Trophoblast cell (in vitro differentiated cells and primary cell): ENCODE data around the gene CLTCL1.
"Not testable (repeated sequence)": the region's sequence is repeated elsewhere in the genome, so short reads cannot be mapped to it uniquely, and the experiment has no call there.

Experiments used
- DNase-seq, 2 donors: peaks; one replicate each; pipeline ENCODE4 v3.0.0-alpha.2; 2016
- H2AFZ ChIP-seq: 2 replicates; pipeline ENCODE4 v1.6.1; 2013; ENCODE audit warnings: low read length, moderate library complexity, mild to moderate bottlenecking; ENCODE audit not compliant: insufficient read depth, poor library complexity
- H2AK5ac ChIP-seq: 2 replicates; pipeline ENCODE4 v1.6.1; 2013; ENCODE audit warnings: mild to moderate bottlenecking, low read length
- H2BK120ac ChIP-seq: 2 replicates; pipeline ENCODE4 v1.6.1; 2013; ENCODE audit warnings: low read length, mild to moderate bottlenecking, moderate library complexity; ENCODE audit not compliant: insufficient read depth, poor library complexity
- H2BK12ac ChIP-seq: 2 replicates; pipeline ENCODE4 v1.6.1; 2013; ENCODE audit warnings: mild to moderate bottlenecking, low read length, moderate library complexity
- H2BK5ac ChIP-seq: 2 replicates; pipeline ENCODE4 v1.6.1; 2013; ENCODE audit warnings: low read length, low read depth, moderate library complexity, mild to moderate bottlenecking; ENCODE audit not compliant: poor library complexity
- H3K14ac ChIP-seq: 2 replicates; pipeline ENCODE4 v1.6.1; 2013; ENCODE audit warnings: mild to moderate bottlenecking, low read length
- H3K18ac ChIP-seq: 2 replicates; pipeline ENCODE4 v1.6.1; 2013; ENCODE audit warnings: mild to moderate bottlenecking, low read length
- H3K23ac ChIP-seq: 2 replicates; pipeline ENCODE4 v1.6.1; 2013; ENCODE audit warnings: low read length
- H3K27ac ChIP-seq: 2 replicates; pipeline ENCODE4 v1.5.1; 2013; ENCODE audit warnings: low read depth, mild to moderate bottlenecking, inconsistent platforms, low read length, moderate library complexity
- H3K27me3 ChIP-seq: 2 replicates; pipeline ENCODE4 v1.6.1; 2013; ENCODE audit warnings: inconsistent platforms, mild to moderate bottlenecking, low read length, moderate library complexity; ENCODE audit not compliant: insufficient read depth
- H3K36me3 ChIP-seq, 2 experiments: 1 replicate in 1 of 2; 2 replicates in 1 of 2; pipeline ENCODE4 v1.6.1; 2013; ENCODE audit warnings: low read length in 2 of 2, mild to moderate bottlenecking in 2 of 2, moderate library complexity in 1 of 2; ENCODE audit not compliant: insufficient read depth in 2 of 2, control insufficient read depth in 1 of 2
- H3K4ac ChIP-seq: 2 replicates; pipeline ENCODE4 v1.6.1; 2013; ENCODE audit warnings: low read depth, mild to moderate bottlenecking, low read length, moderate library complexity
- H3K4me1 ChIP-seq, 2 experiments: 1 replicate in 1 of 2; 2 replicates in 1 of 2; pipeline ENCODE4 v1.6.1; 2013; ENCODE audit warnings: low read length in 2 of 2, mild to moderate bottlenecking in 2 of 2, moderate library complexity in 1 of 2; ENCODE audit not compliant: insufficient read depth in 2 of 2, control insufficient read depth in 1 of 2
- H3K4me2 ChIP-seq: 2 replicates; pipeline ENCODE4 v1.6.1; 2013; ENCODE audit warnings: inconsistent platforms, mild to moderate bottlenecking, low read length, moderate library complexity
- H3K4me3 ChIP-seq: 2 replicates; pipeline ENCODE4 v1.5.1; 2013; ENCODE audit warnings: mild to moderate bottlenecking, low read depth, low read length, inconsistent platforms
- H3K79me1 ChIP-seq: one replicate; pipeline ENCODE4 v1.6.1; 2013; ENCODE audit warnings: low read length
- H3K79me2 ChIP-seq: 2 replicates; pipeline ENCODE4 v1.6.1; 2013; ENCODE audit warnings: low read length, mild to moderate bottlenecking; ENCODE audit not compliant: control insufficient read depth, insufficient read depth, poor library complexity
- H3K9ac ChIP-seq: 2 replicates; pipeline ENCODE4 v1.6.1; 2013; ENCODE audit warnings: mild to moderate bottlenecking, low read length
- H3K9me3 ChIP-seq: 2 replicates; pipeline ENCODE4 v1.6.1; 2013; ENCODE audit warnings: low read depth, mild to moderate bottlenecking, control low read depth, inconsistent platforms, low read length; ENCODE audit not compliant: insufficient read depth
- H4K12ac ChIP-seq: 2 replicates; pipeline ENCODE4 v1.6.1; 2013; ENCODE audit warnings: low read depth, mild to moderate bottlenecking, low read length, moderate library complexity
- H4K8ac ChIP-seq: 2 replicates; pipeline ENCODE4 v1.6.1; 2013; ENCODE audit warnings: low read depth, mild to moderate bottlenecking, low read length, moderate library complexity
- H4K91ac ChIP-seq: one replicate; pipeline ENCODE4 v1.6.1; 2013; ENCODE audit warnings: low read depth, mild to moderate bottlenecking, low read length, moderate library complexity
- WGBS: extraction: QIAGEN DNeasy Blood & Tissue Kit; methylation state at CpG from one replicate; pipeline ENCODE4 v1.1.7; 2013; ENCODE audit warnings: missing lambda C conversion rate; ENCODE audit not compliant: insufficient read length, insufficient coverage; ENCODE audit errors: extremely low coverage; 5-methylcytosine and 5-hydroxymethylcytosine counted together

CLTCL1 gene

DNA sequence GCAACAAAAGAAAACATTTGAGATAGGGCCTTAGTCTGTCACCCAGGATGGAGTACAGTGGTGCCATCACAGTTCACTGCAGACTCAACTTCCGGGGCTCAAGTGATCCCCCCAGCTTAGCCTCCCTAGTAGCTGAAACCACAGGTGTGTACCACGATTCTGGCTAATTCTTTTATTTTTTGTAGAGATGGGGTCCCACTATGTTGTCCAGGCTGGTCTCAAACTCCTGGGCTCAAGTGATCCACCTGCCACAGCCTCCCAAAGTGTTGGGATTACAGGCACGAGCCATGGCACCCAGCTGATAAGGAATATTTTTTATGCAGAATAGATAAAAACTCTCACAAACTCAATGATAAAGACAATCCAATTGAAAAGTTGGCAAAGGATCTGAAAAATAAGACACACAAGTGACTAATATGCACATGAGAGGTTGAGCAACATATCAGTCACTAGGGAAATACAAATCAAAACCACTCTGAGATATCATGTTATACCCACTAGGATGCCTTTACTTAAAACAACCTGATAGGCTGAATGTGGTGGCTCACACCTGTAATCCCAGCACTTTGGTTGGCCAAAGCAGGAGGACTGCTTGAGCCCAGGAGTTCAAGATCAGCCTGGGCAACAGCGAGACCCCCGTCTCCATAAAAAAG is 33.9 kb upstream of the CLTCL1 start:
- Histone ChIP-seq H4K91ac (no peak overlapping the region), H3K4ac (no peak overlapping the region), H3K18ac (no peak overlapping the region), H2BK120ac (no peak overlapping the region), H3K27me3 (no peaks in the 10 kb centered on the region), H2AK5ac (no peak overlapping the region), H3K79me2 (no peaks in the 10 kb centered on the region), H2BK5ac (no peak overlapping the region), H4K12ac (no peak overlapping the region), H3K23ac (no peak overlapping the region), H3K9me3 (peaks cover 4% of the 10 kb centered on the region), H3K14ac (no peak overlapping the region), H3K4me1 (no peaks in the 10 kb centered on the region), H3K36me3 (peaks cover 7 to 19% of the 10 kb centered on the region in 2 experiments), H2BK12ac (no peak overlapping the region), H2AFZ (no peak overlapping the region), H3K27ac (no peak overlapping the region), H4K8ac (no peak overlapping the region), H3K4me2 (no peak overlapping the region), H3K4me3 (no peak overlapping the region), H3K9ac (no peak overlapping the region), H3K79me1 (no peaks in the 10 kb centered on the region)
- no peak for DNase-seq
- WGBS, result no CpG with 5 or more reads among the region's 5 CpGs

DNA sequence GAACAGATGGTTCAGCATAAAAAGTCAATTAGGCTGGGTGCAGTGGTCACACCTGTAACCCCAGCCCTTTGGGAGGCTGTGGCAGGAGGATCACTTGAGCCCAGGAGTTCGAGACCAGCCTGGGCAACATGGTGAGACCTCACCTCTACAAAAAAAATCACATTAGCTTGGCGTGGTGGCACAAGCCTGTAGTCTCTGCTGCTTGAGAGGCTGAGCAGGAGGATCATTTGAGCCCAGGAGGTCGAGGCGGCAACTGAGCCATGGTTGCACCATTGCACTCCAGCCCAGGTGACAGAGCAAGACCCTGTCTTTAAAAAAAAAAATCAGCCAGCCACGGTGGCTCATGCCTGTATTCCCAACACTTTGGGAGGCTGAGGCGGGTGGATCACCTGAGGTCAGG is 31.9 kb upstream of the CLTCL1 start:
- not testable (repeated sequence) for H3K4ac ChIP-seq, H4K91ac ChIP-seq, H2BK12ac ChIP-seq, H3K4me1 ChIP-seq, H2BK120ac ChIP-seq, H2BK5ac ChIP-seq, DNase-seq, H3K23ac ChIP-seq, H3K14ac ChIP-seq, H3K79me1 ChIP-seq, H3K27ac ChIP-seq, H3K9me3 ChIP-seq, H2AK5ac ChIP-seq, H3K27me3 ChIP-seq, H3K18ac ChIP-seq, H3K4me3 ChIP-seq, H3K79me2 ChIP-seq, H4K12ac ChIP-seq, H4K8ac ChIP-seq, H3K4me2 ChIP-seq, H3K36me3 ChIP-seq, H3K9ac ChIP-seq, H2AFZ ChIP-seq
- WGBS, result no CpG with 5 or more reads among the region's 6 CpGs

DNA sequence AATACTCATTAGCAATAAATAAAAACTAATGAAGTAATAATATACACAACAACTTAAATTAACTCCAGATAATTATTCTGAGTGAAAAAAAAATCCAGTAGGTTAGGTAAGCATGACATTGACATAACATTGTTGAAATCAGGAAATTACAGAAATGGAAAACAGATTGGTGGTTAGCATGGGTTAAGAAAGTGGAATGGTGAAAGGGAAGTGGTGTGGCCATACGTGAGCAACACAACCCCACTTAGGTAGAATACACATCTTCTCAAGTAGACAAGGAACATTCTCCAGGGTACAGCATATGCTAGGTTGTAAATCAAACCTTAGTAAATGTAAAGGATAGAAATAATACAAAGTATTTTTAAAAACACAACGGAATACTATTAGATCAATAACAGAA is 30.2 kb upstream of the CLTCL1 start:
- H3K36me3 ChIP-seq, result no peaks in the 10 kb centered on the region
- WGBS, result no CpG with 5 or more reads among the region's 2 CpGs

DNA sequence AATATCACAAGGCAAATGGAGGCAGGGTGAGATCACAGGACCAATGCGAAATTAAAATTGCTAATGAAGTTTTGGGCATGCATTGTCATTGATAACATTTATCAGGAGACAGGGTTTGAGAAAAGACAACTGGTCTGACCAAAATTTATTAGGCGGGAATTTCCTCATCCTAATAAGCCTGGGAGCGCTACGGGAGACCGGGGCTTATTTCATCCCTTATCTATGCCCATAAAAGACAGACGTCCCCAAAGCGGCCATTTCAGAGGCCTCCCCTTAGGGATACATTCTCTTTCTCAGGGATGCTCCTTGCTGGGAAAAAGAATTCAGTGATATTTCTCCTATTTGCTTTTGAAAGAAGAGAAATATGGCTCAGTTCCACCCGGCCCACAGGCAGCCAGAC is 28.6 kb upstream of the CLTCL1 start:
- not testable (repeated sequence) for H2BK12ac ChIP-seq, H3K23ac ChIP-seq, H2AK5ac ChIP-seq, H4K12ac ChIP-seq, H3K36me3 ChIP-seq, H4K91ac ChIP-seq, H3K4me2 ChIP-seq, H3K18ac ChIP-seq, H3K4me3 ChIP-seq, H3K79me2 ChIP-seq, H3K79me1 ChIP-seq, H3K14ac ChIP-seq, H2BK120ac ChIP-seq, H2BK5ac ChIP-seq, H3K4me1 ChIP-seq, H3K4ac ChIP-seq, DNase-seq, H3K9me3 ChIP-seq, H4K8ac ChIP-seq, H2AFZ ChIP-seq, H3K27ac ChIP-seq, H3K9ac ChIP-seq, H3K27me3 ChIP-seq
- WGBS, result no CpG with 5 or more reads among the region's 8 CpGs

More for the DNA sequence above, 30.2 kb upstream of the CLTCL1 start:
- Histone ChIP-seq H3K79me2 (no peaks in the 10 kb centered on the region), H2AK5ac (no peak overlapping the region), H4K91ac (no peak overlapping the region), H3K27me3 (no peaks in the 10 kb centered on the region), H3K9ac (no peak overlapping the region), H3K14ac (no peak overlapping the region), H3K4me2 (no peak overlapping the region), H3K27ac (no peak overlapping the region), H3K4ac (no peak overlapping the region), H4K8ac (no peak overlapping the region), H2BK12ac (no peak overlapping the region), H4K12ac (no peak overlapping the region), H3K79me1 (no peaks in the 10 kb centered on the region), H2BK120ac (no peak overlapping the region), H2AFZ (no peak overlapping the region), H2BK5ac (no peak overlapping the region), H3K23ac (no peak overlapping the region), H3K9me3 (no peaks in the 10 kb centered on the region), H3K4me1 (no peaks in the 10 kb centered on the region), H3K18ac (no peak overlapping the region), H3K4me3 (no peak overlapping the region)
- no peak for DNase-seq
